NT2/D1 (cell line): ENCODE data around the gene OR14C36.

ENCODE experiments used
- SUZ12 ChIP-seq: IDR thresholded peaks from 2 replicates; pipeline ENCODE4 v1.6.1; 2011; ENCODE audit not compliant: insufficient read length, insufficient read depth; ENCODE audit errors: extremely low read depth
- YY1 ChIP-seq: IDR thresholded peaks from 2 replicates; pipeline ENCODE4 v1.6.1; 2011; ENCODE audit not compliant: insufficient read length, insufficient read depth
- ZNF274 ChIP-seq: IDR thresholded peaks from 2 replicates; pipeline ENCODE4 v1.6.1; 2011; ENCODE audit warnings: mild to moderate bottlenecking, low read depth, low read length

- TF ChIP-seq YY1, result no peak
- no peak for TF ChIP-seq ZNF274
- TF ChIP-seq SUZ12, result no peak
Observed at GRCh38 chr1:248303324-248303723, 45.3 kb upstream of the OR14C36 start, which contains the start of gene OR2T12.
